NCI-H345 treated with DMSO at 0.1 percent for 48 hours (cell line): ENCODE measurements around the gene STAT5A.

Experiments
- DNase-seq: peaks from one replicate; lab custom pipeline; 2025; ENCODE audit not compliant: unreplicated experiment; lab: John Stamatoyannopoulos, UW

Gene STAT5A

DNA sequence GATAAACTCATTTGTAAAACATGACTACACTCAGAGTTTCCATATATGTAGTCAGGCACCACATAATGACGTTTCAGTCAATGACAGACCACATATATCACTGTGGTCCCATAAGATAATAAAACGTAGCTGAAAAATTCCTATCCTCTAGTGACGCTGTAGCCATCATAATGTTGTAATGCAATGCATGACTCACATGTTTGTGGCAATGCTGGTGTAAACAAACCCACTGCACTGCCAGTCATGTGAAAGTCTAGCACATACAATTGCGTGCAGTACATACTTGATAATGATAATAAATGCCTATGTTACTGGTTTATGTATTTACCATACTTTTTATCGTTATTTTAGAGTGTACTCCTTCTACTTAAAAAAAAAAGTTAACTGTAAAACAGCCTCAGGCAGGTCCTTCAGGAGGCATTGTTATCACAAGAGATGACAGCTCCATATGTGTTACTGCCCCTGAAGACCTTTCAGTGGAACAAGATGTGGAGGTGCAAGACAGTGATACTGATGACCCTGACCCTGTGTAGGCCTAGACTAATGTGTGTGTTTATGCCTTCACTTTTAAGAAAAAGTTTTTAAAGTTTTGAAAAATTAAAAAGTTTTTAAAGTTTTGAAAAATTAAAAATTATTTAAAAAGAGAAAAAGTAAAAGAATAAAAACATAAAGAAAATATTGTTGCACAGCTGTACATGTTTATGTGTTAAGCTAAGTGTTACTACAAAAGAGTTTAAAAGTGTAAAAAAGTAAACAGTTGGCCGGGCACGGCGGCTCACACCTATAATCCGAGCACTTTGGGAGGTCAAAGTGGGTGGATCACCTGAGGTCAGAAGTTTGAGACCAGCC, 21.2 kb upstream of the STAT5A start:
- DNase-seq: no peak

DNA sequence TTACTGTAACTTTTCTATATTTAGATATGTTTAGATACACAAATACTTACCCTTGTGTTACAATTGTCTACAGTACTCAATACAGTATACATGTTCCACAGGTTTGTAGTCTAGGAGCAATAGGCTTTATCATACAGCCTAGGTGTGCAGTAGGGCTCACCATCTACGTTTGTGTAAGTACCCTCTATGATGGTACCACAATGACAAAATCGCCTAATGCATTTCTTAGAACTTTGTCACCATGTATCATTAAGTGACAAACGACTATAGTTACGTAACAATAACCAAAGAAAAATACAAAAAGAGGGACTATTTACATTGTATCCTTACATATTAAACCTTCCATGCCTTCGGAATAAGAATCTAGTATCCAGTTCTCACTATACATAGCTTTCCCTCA, 20.1 kb upstream of the STAT5A start:
- DNase-seq: no peak

DNA sequence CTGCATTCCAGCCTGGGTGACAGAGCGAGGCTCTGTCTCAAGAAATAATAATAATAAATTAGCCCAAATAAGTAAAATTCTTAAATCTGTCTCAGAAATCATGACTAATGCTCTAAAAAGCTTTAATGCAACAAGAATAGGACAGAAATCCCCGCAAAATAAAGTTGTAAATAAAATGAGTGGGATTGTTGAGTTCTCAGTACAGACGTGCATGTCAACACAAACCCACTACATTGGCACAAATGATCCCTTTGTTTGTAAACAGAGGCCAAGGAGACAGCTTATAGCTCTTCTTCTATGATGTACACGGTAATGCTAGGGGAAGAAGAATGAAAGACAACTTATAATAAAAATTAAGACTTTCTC, 18.1 kb upstream of the STAT5A start:
- DNase-seq: no peak

DNA sequence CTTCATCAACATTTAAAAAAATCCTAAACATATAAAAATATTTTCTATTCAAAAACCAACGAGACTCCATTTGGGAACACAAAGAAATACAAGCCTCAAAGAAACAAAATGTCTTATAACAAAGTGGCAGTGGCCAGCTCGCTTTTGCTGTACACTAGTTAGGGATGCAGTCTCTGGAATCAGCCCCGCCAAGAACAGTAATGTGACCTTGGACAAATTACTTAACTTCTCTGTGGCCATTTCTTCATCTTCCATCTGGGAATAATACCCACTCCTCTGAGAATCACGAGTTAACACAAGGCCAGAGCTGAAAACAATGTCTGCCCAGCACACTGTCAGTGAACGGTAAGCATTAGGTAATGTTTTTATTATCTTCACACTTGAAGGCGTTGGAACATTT, 17.7 kb upstream of the STAT5A start:
- no peak for DNase-seq

DNA sequence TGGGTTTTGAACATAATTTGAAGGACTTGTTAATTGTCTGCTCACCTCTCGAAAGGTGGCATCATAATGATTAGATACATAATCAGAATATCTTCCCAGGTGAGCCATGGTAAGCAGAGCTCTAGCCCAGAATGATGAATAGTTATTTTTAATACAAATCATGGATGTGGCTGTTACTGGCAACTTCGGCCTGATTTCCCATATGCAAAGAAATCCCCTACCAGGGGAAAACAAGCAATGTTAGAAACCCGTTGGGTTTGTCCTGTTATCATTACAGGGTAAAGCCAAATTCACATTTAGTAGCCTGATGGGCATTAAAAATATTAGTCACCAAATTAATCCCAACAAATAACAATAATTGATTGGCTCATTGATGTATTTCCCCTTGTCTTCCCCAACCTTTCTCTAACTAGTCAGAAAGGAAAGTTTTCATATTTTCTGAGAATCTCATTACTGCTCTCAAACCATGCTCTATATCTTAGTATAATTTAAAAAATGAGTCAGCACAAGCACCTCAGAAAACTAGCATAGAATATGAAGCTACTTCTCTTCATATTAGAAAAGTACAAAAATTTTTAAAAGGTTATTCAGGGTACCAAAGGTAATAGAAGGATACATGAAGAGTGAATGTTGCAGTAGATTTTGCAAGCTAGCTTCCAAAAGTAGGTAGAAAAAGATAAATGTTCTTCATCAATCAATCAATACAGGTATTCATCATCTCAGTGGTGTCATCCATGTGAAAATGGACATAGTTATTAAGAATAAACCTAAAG, 17.1 kb upstream of the STAT5A start:
- no peak for DNase-seq

DNA sequence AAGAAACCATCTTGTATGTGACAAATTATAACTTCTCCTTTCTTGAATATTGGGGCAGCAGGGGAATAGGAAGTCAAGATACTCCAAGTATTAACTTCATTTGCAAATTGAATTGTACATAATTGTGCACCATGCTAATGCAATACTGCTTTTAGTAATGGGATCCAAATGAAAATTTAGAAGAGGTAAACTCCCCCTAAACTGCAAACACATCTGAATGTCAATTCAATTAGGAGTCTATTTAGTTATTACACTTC, 16.6 kb upstream of the STAT5A start:
- no peak for DNase-seq

DNA sequence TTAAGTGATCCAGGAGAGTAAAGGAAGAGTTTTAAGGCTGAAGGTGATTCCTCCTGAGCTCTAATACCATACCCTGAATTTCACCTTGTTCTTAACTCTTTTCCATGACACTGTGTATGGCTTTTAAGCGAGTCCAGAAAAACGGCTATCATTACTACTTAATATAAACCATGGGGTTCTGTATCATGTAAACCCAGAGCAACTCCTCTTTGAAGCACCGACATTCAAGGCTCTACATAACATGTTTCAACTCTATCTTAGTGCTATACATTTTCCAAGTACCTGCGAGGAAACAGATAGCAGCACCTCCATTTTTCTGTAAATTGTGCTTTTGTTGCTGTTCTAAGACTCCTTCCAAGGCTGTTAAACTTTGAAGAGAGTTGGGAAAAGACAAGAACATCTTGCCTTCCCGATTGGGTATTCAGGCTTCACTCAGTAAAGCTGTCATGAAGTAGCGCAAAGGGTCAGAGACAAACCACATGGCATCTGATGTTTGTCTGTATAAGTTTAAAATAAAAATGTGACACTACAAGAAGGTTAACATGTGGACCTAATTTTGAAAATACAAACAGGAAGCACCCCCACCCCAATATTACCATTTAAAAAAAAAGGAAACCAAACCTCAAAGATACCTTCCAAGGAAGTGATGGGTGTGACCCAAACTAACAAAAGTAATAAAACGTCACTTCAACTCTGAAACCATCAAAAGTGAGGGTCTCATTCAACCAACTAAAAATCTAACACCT, 16.0 kb upstream of the STAT5A start:
- DNase-seq: no peak

DNA sequence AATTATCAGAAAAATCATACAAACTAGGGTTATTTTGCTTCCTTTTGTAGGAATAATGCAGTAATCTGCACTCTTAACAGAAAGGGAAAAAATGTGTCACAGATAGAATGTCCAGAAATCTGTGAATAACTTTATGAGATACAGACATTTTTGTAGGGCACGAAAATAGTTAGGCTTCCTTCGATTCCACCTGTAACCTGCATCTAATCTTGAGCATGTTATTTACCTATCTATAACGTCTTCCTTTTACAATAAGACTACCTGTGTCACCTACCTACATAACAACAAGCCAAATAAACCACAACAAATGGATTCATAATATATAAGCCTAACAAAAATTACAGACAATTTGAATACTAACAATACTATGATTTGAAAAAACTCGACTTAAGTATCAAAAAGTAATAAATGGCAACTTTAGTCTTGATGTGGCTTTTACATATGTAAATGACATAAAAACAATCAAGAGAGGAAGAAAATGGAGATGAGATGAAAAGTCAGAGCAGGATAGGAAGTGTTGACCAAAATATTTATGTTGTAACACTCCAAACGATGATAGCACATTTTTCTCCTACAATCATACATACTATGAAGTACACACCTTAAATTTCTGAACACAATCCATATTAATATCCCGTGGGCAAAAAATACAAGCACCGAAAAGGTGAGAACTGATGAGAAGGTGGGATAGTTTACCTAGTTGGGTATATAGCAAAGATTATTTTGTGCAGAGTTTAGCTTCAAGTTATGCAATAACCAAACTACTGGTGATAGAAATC, 14.6 kb upstream of the STAT5A start:
- DNase-seq: no peak

DNA sequence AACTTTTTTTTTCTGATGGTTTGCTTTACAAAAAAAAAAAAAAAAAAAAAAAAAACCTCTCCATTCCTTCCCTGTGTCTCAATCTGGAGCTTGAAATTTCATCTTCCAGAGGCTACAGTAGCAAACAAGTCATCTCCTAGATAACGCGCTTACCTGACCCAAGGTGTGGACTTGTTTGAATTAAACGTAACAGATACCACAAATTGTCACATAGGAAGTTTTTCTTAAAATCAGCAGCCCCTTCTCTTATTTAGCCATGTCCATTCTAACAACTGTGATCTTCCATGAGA, 14.1 kb upstream of the STAT5A start:
- DNase-seq: no peak

DNA sequence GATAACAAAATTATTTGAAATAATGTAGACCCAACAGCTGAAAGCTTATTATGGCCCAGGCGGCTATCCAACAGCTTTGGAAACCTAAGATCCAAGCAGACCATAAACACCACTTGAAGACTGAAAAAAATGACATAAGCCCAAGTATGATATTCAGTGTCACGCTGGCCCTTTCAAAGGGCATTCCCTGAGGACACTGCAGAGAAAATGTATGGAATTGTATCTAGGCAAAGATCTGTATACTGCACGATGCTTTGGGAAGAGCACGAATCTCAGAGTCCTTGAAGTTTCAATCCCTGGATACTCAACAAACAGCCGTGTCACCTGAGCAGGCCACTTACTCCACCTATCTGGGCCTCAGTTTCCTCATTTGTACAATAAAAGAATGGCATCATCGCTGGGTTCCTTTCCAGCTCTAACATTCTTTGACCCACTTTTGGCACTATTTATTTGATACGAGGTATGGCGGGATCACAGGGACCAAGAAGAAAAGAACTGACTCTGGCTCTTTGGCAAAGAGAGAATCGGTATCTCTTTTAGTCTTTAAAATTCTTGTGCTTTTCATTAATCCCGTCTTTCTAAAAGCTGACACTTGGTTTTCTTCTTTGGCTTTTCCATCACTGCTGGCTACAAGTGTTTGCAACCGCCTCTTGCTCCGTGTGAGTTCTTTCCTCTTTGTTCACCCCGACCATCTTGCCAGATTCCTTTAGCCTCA, 13.3 kb upstream of the STAT5A start:
- DNase-seq: no peak

DNA sequence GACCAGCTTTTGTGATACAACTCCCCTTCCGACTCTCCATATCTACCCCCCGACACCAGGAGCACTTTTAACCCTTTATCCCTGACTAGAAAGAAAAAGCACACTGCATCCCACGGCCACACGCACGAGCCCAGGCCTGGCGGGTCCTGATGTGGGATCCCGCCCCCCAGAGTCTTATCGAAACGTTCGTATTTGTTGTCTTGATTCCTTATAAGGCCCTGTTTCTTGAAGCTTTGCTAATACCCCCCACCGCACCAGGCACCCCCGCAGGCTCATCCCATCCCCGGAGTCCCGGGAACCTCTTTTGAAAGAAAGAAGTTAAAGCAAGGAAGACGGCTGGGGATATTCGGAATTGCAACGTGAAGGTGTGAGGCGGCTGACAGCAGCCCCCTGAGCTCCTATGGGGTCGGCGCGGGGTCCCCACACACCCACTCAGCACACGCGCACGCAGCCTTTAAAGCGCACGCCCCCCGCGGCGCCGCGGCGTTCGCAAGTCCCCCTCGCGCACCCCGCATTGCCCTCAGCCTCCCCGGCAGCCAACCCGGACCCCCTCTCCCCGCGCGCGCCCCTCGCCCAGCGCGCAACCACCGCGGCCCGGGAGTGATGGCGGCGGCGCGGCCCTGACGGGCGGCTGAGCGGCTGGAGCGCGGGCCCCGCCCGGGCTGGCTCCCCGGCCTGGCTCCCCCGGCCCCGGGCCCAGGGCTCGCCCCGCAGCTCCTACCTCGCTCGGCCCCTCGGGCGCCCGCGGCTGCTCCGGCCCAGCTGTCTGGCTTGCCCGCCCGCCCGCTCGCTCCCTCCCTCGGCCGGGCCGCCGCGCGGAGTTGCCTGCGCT, 12.6 kb upstream of the STAT5A start:
- DNase-seq: no peak

DNA sequence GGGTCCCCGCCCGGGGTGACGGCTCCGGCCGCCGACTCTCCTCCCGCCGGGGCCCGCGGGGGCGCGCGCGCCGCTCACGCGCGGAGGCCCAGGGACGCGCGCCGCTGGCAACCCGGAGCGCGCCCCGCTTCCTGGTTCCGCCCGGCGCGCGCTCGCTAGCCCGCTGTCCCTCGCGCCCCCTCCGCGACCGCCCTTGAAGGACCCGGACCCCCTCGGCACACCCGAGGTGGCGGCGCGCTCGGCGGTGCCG, 12.0 kb upstream of the STAT5A start, which contains the start of gene STAT5B:
Gene STAT5B (minus strand): TSS at position 33 of the 250 bp plus-strand sequence. CDS start 44,264 bp downstream, outside the sequence.
- peak; percentile 35 for DNase-seq

DNA sequence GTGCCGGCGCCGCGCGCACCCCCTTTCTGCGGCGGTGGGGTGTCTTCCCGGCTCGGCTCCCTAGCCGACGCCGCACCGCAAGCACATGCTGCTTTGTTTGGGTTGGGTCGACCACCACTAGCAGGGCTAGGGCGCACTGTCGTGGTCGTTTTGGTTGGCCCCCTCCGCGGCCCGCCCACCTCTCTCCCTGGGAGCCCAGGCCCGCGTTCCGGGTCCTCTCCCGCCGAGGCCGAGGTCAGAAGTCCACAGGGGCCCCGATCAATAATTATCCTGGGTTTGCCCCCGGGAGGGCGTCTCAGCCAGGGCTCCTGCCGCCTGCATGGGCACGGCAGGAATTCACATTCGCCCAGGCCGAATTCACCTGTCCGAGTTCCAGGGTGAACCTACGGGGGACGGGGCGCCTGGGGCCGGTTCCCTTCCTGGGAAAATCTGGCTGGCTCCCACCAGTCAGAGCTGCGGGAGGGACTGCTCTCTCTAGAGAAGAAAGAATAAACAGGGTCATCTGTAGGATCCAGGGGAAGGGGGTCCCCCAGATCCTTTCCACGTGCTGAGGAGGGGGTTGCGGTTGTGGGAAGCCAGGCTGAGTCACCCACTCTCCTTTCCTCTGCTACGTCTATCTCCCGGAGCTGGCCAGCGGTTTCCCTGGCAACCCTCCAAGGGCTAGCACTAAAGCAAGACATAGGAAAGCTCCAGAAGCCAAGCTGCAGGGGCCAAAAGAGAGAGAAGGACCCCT, 11.5 kb upstream of the STAT5A start:
- no peak for DNase-seq

DNA sequence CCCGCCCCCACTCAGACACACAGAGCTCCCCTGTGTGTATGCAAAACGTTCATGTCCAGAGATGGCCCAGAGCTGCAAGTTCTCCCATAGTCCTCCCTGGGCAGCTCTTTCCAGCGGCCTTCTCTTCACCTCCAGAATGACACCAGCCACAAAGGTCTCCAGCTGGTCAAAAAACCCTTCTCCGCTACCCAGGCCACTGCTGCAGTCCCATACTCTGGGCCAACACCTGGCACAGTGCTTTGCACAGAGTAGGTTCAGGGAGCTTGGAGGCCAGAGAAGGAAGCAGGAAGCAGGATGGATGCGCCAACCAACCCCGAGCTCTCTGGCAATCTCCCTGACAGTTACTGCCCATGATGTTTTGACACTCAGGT, 11.0 kb upstream of the STAT5A start:
- no peak for DNase-seq

DNA sequence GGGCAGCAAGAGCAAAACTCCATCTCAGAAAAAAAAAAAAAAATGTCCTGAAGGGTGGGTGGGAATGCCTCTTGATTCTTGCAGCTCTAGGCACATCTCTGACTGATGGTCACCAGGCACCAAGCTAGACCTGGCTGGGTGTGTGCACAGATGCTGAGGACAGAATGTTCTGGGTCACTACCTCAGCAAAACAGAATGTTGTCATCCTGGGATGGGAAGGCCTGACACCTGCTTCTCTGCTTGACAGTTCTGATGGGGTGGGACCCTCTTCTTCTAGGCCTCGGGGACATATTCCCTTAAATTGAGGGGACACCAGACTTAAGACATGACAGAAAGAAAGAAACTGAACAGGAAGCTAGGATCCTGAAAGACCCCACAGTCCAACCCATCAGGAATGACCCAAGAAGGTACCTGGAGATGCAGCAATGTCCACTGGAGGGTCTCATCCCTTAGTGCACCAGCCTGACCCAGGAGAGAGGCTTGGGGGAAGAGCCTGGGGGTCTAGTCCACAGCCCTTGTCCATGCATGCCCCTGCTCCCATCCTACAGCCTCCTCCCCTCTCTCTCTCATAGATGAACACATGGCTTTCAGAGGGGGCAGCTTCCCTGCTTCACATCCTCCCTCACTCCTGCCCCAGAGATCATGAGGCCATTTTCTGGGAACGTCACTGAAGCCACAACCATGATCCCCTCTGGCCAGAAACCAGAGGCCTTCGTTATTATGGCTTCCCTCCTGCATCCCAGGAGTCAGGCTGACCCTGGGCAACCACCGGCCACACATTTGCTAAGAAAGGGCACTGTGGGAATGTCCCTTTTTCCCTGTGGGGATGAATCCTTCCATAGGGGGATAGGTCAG, 8.3 kb upstream of the STAT5A start:
- no peak for DNase-seq

DNA sequence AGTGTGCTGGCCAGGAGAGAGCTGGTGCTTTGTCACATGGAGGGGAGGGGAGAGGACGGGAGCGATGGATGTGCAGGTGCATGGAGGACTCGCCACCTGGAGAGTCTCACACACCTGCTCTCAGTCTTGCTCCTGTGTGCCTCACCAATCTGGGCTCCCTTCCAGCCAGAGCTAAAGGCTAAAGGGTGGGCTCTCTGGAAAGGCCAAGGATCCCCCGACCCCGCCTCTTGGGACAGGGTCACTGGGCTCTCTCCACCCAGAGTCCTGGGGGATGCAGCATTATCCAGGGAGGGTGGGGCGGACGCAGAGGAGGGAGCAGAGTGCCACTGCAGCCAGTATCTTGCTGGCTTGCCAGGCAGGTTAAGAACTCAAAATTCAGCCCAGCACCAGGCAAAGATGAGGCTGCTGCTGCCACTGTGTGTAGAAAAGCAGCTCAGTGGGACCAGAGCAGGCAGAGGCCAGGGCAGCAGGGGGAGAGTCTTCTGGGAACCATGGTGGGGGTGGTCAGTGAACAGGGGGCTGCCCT, 6.7 kb upstream of the STAT5A start:
- peak; percentile 81 for DNase-seq

DNA sequence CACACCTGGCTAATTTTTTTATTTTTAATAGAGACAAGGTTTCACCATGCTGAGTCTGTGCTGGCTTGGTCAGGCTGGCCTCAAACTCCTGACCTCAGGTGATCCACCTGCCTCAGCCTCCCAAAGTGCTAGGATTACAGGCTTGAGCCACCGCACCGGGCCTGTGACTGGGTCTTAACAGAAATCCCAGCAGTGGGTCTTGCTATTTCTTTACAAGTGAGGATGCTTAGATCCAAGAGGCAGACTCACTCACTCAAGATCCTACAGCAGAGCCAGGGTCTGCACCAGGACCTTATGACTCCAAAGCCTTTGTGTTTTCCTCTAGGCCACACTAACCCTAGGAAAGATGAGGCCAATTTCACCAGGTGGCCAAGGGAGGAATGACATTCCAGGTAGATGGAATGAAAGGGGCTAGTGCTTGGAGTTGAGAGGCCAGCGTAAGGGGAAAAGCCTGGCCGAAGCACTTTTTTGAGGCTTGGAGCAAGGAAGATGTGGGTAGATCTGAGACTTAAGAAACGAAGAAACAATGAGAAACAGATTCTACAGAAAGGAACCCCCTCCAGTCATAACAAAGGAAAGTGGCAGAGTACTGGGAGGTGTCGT, 5.7 kb upstream of the STAT5A start:
- no peak for DNase-seq
